ENCODE results near the gene TMC6.
"Not testable (repeated sequence)": the region's sequence is repeated elsewhere in the genome, so short reads cannot be mapped to it uniquely, and the experiment has no call there.

The TMC6 gene

DNA sequence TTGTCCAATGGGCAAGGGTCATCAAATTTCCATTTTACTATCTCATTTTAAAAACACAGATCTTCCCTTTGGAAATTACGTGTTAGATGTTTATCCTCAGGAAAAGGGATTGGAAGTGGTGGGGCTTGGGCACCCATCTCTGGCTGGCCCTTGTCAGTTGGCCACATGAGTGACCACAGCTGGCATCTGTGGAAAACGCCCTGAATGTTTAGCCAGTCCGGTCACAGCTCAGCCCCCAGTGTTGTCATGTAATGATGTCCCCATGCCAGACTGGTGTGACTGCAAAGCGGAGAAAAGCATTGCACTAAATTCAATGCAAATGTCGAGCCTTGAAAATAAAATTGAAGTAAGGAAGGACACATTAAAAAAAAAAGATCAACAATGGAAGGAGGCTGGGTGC is 53.0 kb downstream of the TMC6 start:
- no peak for DNase-seq (ENCODE audit: low read depth in 3 of 3)

DNA sequence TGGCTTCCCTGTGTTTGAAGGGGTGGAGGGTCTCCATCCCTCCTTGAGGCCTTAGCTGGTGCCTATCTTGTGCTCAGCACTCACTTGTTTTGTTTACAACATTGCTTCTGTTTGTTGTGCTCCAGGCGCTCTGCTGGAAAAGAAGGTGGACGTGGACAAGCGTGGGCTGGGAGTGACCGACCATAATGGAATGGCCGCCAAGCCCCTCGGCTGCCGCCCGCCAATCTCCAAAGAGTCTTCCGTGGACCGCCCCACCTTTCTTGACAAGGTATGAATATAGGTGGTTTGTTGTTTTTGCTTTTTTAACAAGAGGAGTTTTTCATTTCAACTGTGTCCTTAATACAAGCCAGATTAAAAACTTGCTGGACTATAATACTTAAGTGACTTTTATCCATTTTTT is 53.5 kb downstream of the TMC6 start:
- DNase-seq (ENCODE audit: low read depth in 3 of 3) = no peak

DNA sequence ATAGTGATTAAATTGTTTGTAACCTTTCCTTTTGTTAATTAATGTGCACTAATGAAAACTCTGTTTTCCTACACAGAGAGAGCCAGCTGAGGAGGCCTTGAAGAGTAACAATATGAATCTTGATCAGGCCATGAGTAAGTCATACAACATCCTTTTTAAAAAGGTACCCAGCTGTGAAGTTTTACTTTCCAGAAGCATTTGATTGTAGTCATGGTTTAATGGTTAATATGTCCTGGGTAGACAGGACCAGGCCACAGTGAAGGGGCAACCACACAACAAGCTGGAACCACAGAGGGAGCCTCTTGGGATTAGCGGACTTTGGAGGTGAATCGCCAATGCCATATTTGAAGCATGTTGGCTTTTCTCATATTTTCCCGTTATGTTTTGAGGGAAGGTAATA is 55.6 kb downstream of the TMC6 start:
- no peak for DNase-seq (ENCODE audit: low read depth in 3 of 3)

- no peak for DNase-seq (ENCODE audit: low read depth in 3 of 3)
Measured at GRCh38 chr17:78069695-78070094, 58.9 kb downstream of the TMC6 start.

GRCh38 chr17:78066976-78067375 is 61.6 kb downstream of the TMC6 start:
- DNase-seq (ENCODE audit: low read depth in 3 of 3) = not testable (repeated sequence)

GRCh38 chr17:78064708-78065107 is 63.8 kb downstream of the TMC6 start:
- no peak for DNase-seq (ENCODE audit: low read depth in 3 of 3)

GRCh38 chr17:78063489-78063888 is 65.1 kb downstream of the TMC6 start:
- DNase-seq (ENCODE audit: low read depth in 3 of 3) = no peak

DNA sequence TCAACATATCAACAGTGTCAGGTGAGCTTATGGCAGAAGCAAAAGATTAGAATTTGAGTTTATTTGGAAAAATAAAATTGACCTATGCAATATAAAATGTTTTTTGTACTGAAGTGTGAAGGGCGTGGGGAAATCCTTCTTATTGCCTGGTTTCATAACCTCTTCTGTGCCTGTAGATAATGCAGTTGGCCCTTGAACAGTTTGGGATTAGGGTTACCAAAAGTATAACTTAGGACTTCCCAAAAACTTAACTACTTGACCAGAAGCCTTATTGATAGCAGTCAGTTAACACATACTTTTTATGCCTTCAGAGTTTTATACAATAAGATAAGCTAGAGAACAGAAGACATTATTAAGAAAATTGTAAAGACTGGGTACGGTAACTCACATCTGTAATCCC is 66.0 kb downstream of the TMC6 start:
- no peak for DNase-seq (ENCODE audit: low read depth in 3 of 3)

All from stimulated activated CD4-positive, alpha-beta T cell treated with anti-CD3 and anti-CD28 coated beads, TNF-alpha, amount 100 ng/mL, for 48 hours (primary cell).